Measurements from ENCODE around the gene KCNMA1.

The KCNMA1 gene

DNA sequence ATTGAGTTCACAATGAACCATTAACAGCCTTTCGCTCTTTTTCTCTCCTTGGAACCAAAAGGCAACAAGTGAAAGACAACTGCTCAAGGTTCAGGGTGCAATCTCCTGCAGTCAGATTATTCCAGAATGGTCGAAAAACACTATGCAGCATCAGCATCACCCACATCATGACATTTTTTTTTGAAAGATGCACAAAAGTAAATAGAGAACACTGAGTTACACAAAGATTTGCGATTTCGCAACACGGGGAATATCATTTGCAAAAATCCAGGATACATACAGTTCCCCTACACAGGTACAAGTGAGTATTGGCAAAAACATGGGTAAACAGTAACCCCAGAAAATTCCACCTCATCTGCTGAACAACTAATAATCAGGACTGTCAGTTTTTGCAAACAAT lies 611.5 kb downstream of the KCNMA1 start:
- H3K4me3 ChIP-seq (ENCODE audit: low read length): no peak overlapping the region
- 97% methylated on average over 5 of the region's 5 CpGs for WGBS
- no peaks in the 10 kb centered on the region for H3K36me3 ChIP-seq (ENCODE audit: insufficient read depth, low read length)
- no peaks in the 10 kb centered on the region; the same call in 1 of the 2 replicates for H3K4me1 ChIP-seq (ENCODE audit: insufficient read depth, low read length)
- H3K9me3 ChIP-seq (ENCODE audit: insufficient read depth, low read depth, low read length): no peaks in the 10 kb centered on the region
- no peak overlapping the region for H3K27ac ChIP-seq (ENCODE audit: low read depth, low read length)
- H3K9ac ChIP-seq (ENCODE audit: low read depth, low read length): no peak overlapping the region
- H3K27me3 ChIP-seq (ENCODE audit: insufficient read depth, low read length): no peaks in the 10 kb centered on the region

DNA sequence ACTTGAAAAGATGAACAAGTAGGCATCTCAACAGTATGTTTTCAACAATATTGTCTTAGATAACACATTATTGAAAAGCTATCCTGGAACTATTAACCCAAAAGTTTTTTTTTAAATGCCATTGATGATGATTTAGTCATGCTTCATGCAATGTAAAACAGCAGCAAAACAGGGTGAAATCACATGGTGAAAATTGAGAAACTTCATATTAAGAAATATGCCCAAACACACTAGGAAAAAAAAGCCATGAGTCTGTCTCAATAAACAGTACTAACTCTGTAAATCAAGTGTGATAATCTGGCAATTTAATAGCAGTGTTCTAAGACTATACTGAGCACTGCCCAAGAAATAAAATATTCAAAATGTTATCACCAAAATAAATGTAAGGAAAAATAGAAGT lies 613.1 kb downstream of the KCNMA1 start:
- Histone ChIP-seq H3K9ac (ENCODE audit: low read depth, low read length) (no peak overlapping the region), H3K4me3 (ENCODE audit: low read length) (no peak overlapping the region), H3K9me3 (ENCODE audit: insufficient read depth, low read depth, low read length) (no peaks in the 10 kb centered on the region), H3K36me3 (ENCODE audit: insufficient read depth, low read length) (no peaks in the 10 kb centered on the region), H3K4me1 (ENCODE audit: insufficient read depth, low read length) (no peaks in the 10 kb centered on the region; the same call in 1 of the 2 replicates), H3K27ac (ENCODE audit: low read depth, low read length) (no peak overlapping the region), H3K27me3 (ENCODE audit: insufficient read depth, low read length) (no peaks in the 10 kb centered on the region)

DNA sequence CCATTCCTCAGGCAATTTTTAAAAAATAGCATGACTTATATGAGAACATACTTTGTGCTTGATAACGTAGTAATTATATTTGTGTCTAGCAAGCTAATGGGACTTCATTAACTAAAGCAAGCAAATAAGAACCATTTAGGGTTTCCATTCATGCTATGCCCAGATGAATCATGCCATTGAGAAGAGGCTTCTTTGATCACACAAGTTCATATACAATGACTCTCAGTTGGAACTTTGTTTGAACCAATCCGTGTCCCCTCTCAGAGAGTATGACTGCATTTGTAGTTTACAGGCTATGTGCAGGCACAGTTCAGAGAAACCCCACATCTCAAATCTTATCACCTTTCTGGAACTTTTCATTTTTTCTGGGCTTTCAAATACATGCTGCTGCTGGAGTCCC lies 614.2 kb downstream of the KCNMA1 start:
- 96% methylated on average over 2 of the region's 2 CpGs for WGBS
- no peaks in the 10 kb centered on the region for H3K9me3 ChIP-seq (ENCODE audit: insufficient read depth, low read depth, low read length)

DNA sequence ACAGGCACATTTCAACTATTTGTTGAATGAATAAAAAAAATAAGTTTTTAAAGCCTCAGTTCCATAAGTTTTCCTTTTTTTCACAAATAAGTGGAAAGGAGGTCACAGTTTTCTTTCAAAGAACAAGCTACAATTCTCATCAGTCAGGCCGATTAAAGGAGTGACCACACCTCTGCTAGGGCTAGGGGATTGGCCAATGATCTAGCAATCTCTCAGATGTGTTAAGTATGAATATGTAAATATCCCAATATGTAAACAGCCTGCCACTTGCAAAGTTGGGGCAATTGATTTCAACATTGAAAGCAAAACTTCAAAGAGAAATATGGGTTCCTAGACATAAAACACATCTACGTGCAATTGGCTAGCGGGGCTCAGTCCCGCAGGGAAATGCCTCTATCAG lies 614.9 kb downstream of the KCNMA1 start:
- Histone ChIP-seq H3K4me3 (ENCODE audit: low read length) (no peak overlapping the region), H3K27me3 (ENCODE audit: insufficient read depth, low read length) (no peaks in the 10 kb centered on the region), H3K4me1 (ENCODE audit: insufficient read depth, low read length) (no peaks in the 10 kb centered on the region; the same call in 1 of the 2 replicates), H3K9ac (ENCODE audit: low read depth, low read length) (no peak overlapping the region), H3K9me3 (ENCODE audit: insufficient read depth, low read depth, low read length) (no peaks in the 10 kb centered on the region), H3K27ac (ENCODE audit: low read depth, low read length) (no peak overlapping the region), H3K36me3 (ENCODE audit: insufficient read depth, low read length) (no peaks in the 10 kb centered on the region)
- 93% methylated on average over 3 of the region's 4 CpGs for WGBS

More for the DNA sequence above, 614.2 kb downstream of the KCNMA1 start:
- Histone ChIP-seq H3K4me1 (ENCODE audit: insufficient read depth, low read length) (no peaks in the 10 kb centered on the region; the same call in 1 of the 2 replicates), H3K4me3 (ENCODE audit: low read length) (no peak overlapping the region), H3K27ac (ENCODE audit: low read depth, low read length) (no peak overlapping the region), H3K9ac (ENCODE audit: low read depth, low read length) (no peak overlapping the region), H3K36me3 (ENCODE audit: insufficient read depth, low read length) (no peaks in the 10 kb centered on the region), H3K27me3 (ENCODE audit: insufficient read depth, low read length) (no peaks in the 10 kb centered on the region)

DNA sequence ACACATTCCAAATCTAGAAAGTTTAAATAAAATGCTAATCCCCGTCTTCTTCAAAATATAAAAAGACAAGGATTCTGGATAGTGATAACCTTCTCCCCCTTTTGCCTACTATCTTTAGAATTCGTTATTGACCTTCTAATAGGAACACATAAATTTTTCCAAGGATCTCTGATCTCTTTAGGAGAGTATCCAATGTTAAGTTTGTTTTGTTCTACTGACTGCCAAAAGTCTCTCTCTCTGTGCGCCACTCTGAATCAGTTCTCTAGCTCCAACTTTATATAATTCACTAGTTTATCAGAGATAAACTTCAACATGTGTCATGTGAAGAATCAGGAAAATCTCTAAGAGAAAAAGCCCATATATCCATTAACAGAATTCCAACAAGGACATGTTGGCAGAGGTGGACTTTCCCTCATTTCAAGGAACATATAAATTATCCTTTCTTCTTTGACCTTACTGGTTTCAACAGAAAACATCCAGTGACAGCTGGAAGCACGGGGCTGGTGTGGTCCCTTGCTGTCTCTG lies 615.6 kb downstream of the KCNMA1 start:
- no peaks in the 10 kb centered on the region for H3K27me3 ChIP-seq (ENCODE audit: insufficient read depth, low read length)
- 92% methylated on average over 4 of the region's 4 CpGs for WGBS

DNA sequence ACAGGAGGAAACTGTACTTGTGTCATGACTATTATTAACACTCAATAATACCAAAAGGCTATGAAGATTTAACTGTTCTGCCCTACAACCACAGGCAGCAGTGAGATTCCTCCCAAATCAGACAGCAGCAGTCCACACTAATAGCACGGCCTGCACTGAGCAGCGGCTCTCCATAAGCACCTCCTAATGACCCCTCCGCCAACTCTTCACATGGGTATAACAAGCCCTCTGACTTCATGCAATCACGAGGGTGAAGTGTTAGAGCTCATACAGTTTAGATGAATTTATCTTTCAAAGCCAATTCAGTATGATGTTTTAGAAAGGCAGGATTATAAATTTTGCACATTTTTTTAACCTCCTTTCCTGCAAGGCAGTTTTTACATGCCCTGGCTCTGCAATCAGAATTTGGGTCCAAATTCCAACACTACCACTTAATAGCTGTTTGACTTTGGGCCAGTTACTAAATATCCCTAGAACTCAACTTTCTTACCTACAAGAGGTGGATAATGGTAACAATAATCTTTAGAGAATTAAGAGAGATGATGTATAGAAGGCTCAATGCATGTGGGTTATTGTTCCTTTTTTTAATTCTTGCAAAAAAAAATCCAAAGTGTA lies 617.1 kb downstream of the KCNMA1 start:
- no peak overlapping the region for H3K9ac ChIP-seq (ENCODE audit: low read depth, low read length)
- WGBS: 97% methylated on average over 3 of the region's 4 CpGs
- no peak overlapping the region for H3K27ac ChIP-seq (ENCODE audit: low read depth, low read length)
- H3K4me3 ChIP-seq (ENCODE audit: low read length): no peak overlapping the region
- no peaks in the 10 kb centered on the region; the same call in 1 of the 2 replicates for H3K4me1 ChIP-seq (ENCODE audit: insufficient read depth, low read length)
- H3K36me3 ChIP-seq (ENCODE audit: insufficient read depth, low read length): no peaks in the 10 kb centered on the region
- H3K27me3 ChIP-seq (ENCODE audit: insufficient read depth, low read length): no peaks in the 10 kb centered on the region
- H3K9me3 ChIP-seq (ENCODE audit: insufficient read depth, low read depth, low read length): no peaks in the 10 kb centered on the region

More for the DNA sequence above, 615.6 kb downstream of the KCNMA1 start:
- H3K9ac ChIP-seq (ENCODE audit: low read depth, low read length): no peak overlapping the region
- no peaks in the 10 kb centered on the region for H3K9me3 ChIP-seq (ENCODE audit: insufficient read depth, low read depth, low read length)
- H3K4me3 ChIP-seq (ENCODE audit: low read length): no peak overlapping the region
- no peak overlapping the region for H3K27ac ChIP-seq (ENCODE audit: low read depth, low read length)
- no peaks in the 10 kb centered on the region for H3K36me3 ChIP-seq (ENCODE audit: insufficient read depth, low read length)
- H3K4me1 ChIP-seq (ENCODE audit: insufficient read depth, low read length): no peaks in the 10 kb centered on the region; the same call in 1 of the 2 replicates

DNA sequence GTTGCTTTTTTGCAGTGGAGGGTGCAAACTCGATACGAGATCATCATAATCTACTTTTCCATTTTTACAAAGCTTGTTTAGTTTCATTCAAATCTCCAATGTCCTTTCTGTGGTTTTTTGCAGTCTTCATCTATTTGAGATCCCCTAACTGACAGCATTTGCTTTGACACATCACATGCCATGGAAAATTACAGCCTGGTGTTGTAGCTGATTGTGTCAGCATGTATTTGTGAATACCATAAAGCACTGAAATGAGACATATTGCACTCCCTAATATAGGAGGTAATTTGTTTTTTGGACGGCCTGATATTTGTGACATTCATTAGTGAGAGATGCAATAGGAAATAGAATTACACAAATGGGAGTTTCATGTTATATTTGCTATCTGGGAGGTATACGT lies 620.8 kb downstream of the KCNMA1 start:
- Histone ChIP-seq H3K27me3 (ENCODE audit: insufficient read depth, low read length) (no peaks in the 10 kb centered on the region), H3K4me1 (ENCODE audit: insufficient read depth, low read length) (no peaks in the 10 kb centered on the region), H3K9me3 (ENCODE audit: insufficient read depth, low read depth, low read length) (no peaks in the 10 kb centered on the region), H3K27ac (ENCODE audit: low read depth, low read length) (no peak overlapping the region), H3K9ac (ENCODE audit: low read depth, low read length) (no peak overlapping the region), H3K4me3 (ENCODE audit: low read length) (no peak overlapping the region), H3K36me3 (ENCODE audit: insufficient read depth, low read length) (no peaks in the 10 kb centered on the region)
- 95% methylated on average over 4 of the region's 4 CpGs for WGBS

DNA sequence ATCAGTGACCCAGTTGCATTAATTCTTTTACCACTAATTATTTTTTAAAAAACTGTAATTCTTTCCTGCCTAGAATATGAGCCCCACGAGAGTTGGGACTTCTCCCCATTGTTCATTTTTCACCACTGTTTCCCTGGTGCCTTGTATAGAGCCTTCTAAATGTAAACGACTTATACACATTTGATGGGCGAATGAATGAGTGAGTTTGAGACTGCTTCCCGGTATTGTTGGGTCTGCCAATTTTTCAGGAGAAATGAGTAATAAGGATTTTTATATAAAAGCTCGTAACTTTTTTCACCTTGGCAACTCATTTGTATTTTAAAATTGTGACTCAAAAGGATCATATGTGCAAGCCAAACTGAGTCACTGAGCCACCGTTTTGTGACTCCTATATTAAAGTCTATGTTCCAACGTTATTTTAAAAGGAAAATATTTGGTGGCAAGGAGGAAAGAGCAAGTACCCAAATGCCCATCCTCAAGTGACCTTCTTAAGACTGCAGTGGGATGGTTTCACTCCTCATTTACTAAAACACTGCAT lies 621.3 kb downstream of the KCNMA1 start:
- WGBS: 94% methylated on average over 7 of the region's 7 CpGs
- Histone ChIP-seq H3K4me3 (ENCODE audit: low read length) (no peak overlapping the region), H3K9me3 (ENCODE audit: insufficient read depth, low read depth, low read length) (no peaks in the 10 kb centered on the region), H3K9ac (ENCODE audit: low read depth, low read length) (no peak overlapping the region), H3K27me3 (ENCODE audit: insufficient read depth, low read length) (no peaks in the 10 kb centered on the region), H3K27ac (ENCODE audit: low read depth, low read length) (no peak overlapping the region), H3K4me1 (ENCODE audit: insufficient read depth, low read length) (no peaks in the 10 kb centered on the region), H3K36me3 (ENCODE audit: insufficient read depth, low read length) (no peaks in the 10 kb centered on the region)

DNA sequence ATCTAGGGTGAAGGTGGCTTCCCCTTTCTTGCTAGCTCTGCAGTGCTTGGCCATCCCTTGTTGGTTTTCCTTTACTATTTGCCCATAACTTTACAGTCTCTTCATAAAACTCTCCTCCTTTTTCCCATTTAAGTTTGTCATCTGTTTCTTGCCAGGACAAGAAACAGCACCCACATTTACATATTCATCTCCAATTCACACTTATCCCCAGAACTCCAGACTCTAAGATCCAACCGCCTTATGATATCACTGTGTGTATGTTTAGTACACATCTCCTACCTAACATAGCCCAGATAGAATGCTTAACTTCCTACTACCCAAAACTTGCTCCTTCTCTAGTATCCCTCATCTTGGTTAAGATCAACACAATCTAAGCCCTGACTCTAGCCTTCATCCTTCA lies 622.2 kb downstream of the KCNMA1 start:
- no peaks in the 10 kb centered on the region for H3K36me3 ChIP-seq (ENCODE audit: insufficient read depth, low read length)
- H3K27me3 ChIP-seq (ENCODE audit: insufficient read depth, low read length): no peaks in the 10 kb centered on the region
- H3K9me3 ChIP-seq (ENCODE audit: insufficient read depth, low read depth, low read length): no peaks in the 10 kb centered on the region
- WGBS: 94% methylated on average over 1 of the region's 1 CpG
- no peak overlapping the region for H3K9ac ChIP-seq (ENCODE audit: low read depth, low read length)
- no peaks in the 10 kb centered on the region for H3K4me1 ChIP-seq (ENCODE audit: insufficient read depth, low read length)
- no peak overlapping the region for H3K27ac ChIP-seq (ENCODE audit: low read depth, low read length)
- no peak overlapping the region for H3K4me3 ChIP-seq (ENCODE audit: low read length)

DNA sequence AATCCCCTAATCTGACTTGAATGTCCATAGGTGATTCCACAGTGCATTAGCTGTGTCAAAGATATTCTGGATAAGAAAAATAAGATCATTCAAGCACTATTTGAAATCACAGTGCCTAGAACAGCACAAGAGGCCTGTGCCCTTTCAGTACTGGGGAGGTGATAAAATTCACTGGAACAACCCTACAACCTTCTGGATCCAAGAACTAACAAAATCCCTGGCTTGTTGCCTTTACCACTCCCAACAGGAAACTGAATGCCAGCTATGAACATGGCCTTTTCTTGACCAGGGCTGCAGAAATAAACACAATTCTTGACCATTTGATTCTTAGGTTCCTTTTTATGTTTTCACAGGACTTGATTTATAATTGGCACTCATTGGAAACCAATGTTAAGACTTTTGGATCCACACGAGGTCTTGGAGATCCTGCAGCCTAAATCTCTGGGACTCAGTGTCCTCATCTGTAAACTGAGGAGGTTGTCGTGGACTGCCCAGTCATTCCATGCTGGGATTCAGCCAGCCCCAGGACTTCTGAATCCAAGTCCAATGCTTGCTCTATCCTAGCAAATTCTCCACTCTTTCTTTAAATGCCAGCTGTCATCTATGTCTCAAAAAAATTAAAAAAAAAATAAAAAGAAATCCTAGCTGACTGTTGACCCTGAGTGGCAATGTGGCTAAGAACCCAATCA lies 624.7 kb downstream of the KCNMA1 start:
- no peaks in the 10 kb centered on the region for H3K36me3 ChIP-seq (ENCODE audit: insufficient read depth, low read length)
- H3K4me3 ChIP-seq (ENCODE audit: low read length): no peak overlapping the region
- H3K4me1 ChIP-seq (ENCODE audit: insufficient read depth, low read length): no peaks in the 10 kb centered on the region
- H3K27ac ChIP-seq (ENCODE audit: low read depth, low read length): no peak overlapping the region
- no peaks in the 10 kb centered on the region for H3K9me3 ChIP-seq (ENCODE audit: insufficient read depth, low read depth, low read length)
- H3K27me3 ChIP-seq (ENCODE audit: insufficient read depth, low read length): no peaks in the 10 kb centered on the region
- WGBS: 89% methylated on average over 2 of the region's 2 CpGs
- no peak overlapping the region for H3K9ac ChIP-seq (ENCODE audit: low read depth, low read length)

Measured in HUES64 (cell line).